Measurements from ENCODE around the gene ACBD5. TPM values are rescaled to one million over a fixed set of nuclear protein-coding genes. Genes with fewer than 3 reads are reported as not detected.
A peak's percentile ranks its signal among the peaks of the same experiment; 100 is the strongest.

The ACBD5 gene
- total RNA-seq, 1 donor, result 24.6 TPM

DNA sequence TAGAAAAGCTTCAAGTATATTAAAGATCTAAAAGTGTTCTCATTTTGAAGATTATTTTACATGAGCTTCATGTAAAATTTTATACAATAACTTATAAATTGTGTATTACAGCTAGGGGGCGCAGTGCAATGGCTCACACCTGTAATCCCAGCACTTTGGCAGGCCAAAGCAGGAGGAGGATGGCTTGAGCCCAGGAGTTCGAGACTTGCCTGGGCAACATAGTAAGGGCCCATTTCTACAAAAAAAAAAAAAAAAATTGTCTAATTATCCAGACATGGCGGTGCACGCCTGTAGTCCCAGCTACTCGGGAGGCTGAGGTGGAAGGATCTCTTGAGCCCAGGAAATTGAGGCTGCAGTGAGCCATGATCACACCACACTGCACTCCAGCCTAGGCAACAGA is 16.6 kb downstream of the ACBD5 start:
- H3K4me3 ChIP-seq (ENCODE audit: low read depth, low read length), result no peak overlapping the region
- TF ChIP-seq, protein P1, sequence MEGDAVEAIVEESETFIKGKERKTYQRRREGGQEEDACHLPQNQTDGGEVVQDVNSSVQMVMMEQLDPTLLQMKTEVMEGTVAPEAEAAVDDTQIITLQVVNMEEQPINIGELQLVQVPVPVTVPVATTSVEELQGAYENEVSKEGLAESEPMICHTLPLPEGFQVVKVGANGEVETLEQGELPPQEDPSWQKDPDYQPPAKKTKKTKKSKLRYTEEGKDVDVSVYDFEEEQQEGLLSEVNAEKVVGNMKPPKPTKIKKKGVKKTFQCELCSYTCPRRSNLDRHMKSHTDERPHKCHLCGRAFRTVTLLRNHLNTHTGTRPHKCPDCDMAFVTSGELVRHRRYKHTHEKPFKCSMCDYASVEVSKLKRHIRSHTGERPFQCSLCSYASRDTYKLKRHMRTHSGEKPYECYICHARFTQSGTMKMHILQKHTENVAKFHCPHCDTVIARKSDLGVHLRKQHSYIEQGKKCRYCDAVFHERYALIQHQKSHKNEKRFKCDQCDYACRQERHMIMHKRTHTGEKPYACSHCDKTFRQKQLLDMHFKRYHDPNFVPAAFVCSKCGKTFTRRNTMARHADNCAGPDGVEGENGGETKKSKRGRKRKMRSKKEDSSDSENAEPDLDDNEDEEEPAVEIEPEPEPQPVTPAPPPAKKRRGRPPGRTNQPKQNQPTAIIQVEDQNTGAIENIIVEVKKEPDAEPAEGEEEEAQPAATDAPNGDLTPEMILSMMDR (IDR thresholded peaks at IDR 0.05; ENCODE audit: insufficient read depth, low read depth, low read length), result peak; percentile 50
- peak; percentile 45 for DNase-seq (ENCODE audit: low read depth)

DNA sequence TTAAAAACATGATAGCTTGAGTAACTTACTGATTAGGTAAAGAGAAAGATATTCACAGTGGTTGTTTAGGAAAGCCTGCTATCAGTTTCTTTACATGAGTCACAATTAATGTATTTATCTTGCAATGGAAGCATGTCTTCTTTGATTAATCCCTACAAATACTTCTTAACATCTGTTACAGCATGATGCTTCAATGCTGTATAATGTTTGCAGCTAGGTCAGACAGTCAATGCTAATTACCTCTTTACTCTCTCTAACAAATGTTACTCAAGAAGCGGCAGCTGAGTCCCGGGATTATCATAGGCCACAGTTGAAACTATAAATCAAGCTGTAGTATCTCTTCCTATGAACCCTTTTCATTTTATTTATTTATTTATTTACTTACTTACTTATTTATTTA is 33.2 kb downstream of the ACBD5 start:
- DNase-seq (ENCODE audit: low read depth), result peak; percentile 9
- TF ChIP-seq, protein P1 (IDR thresholded peaks at IDR 0.05; ENCODE audit: insufficient read depth, low read depth, low read length), result no peak
- H3K4me3 ChIP-seq (ENCODE audit: low read depth, low read length), result no peak overlapping the region

DNA sequence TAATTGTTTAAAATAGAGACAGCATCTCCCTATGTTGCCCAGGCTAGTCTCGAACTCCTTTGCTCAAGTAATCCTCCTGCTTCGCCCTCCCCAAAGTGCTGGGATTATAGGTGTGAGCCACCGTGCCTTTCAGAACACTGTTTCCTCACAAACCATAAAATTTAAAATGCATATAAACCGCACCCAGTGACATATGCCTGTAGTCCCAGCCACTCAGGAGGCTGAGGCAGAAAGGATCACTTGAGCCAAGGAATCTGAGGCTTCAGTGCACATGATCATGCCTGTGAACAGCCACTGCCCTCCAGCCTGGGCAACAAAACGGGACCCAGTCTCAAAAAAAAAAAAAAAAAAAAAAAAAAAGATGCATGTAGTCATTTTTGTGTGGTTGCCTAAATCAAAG is 36.8 kb downstream of the ACBD5 start:
- TF ChIP-seq, protein P1 (IDR thresholded peaks at IDR 0.05; ENCODE audit: insufficient read depth, low read depth, low read length), result no peak
- H3K4me3 ChIP-seq (ENCODE audit: low read depth, low read length), result no peak overlapping the region
- no peak for DNase-seq (ENCODE audit: low read depth)

DNA sequence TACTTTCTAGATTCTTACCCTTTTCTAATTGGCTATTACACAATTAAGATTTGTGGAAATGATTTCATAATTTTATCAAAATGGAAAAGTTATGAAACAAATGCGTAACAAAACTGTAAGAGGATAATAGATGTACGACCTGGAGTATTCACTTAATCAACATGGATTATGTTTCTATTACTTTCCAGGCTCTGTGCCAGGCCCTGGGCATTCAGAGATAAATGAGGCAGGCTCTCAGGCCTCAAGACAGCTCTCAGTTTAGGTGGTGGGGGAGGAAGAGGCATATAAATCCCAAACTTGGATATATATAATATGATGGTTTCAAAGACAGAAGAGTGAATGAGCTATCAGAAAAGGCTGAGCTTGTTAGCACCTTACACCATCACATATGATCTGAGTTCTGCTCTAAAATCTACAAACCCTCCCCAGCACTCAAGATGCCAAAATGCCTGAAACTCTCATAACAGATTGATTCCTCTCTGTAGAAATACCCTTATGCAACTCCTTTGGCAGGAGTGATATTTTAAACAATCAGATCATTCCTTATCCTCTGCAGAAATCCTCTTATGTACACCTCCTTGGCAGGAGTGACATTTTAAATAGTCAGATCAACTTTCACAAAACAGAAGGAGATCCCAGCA is 42.5 kb downstream of the ACBD5 start:
- no peak overlapping the region for H3K4me3 ChIP-seq (ENCODE audit: low read depth, low read length)
- TF ChIP-seq, protein P1 (IDR thresholded peaks at IDR 0.05; ENCODE audit: insufficient read depth, low read depth, low read length), result no peak
- DNase-seq (ENCODE audit: low read depth), result peak; percentile 4

DNA sequence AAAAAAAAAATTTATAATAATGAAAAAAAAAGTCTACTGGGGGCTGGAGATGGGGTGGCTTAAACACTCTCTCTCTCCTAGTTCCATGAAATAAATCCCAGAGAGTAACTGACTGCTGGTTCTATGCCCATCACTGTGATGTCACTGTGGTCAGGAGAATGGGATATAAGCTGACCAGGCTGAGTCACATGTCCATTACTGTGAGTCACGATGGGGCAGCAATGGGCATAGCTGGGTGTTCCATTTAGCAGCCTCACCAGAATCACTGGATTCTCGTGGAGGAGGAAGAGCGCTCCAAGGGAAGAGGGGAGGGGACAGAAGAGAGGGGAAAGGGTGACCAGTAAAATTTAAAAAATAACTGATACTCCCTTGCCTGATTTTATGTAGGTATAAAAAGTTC is 48.3 kb downstream of the ACBD5 start:
- H3K4me3 ChIP-seq (ENCODE audit: low read depth, low read length), result no peak overlapping the region
- peak; percentile 86 for DNase-seq (ENCODE audit: low read depth)
- TF ChIP-seq, protein P1 (IDR thresholded peaks at IDR 0.05; ENCODE audit: insufficient read depth, low read depth, low read length), result no peak

DNA sequence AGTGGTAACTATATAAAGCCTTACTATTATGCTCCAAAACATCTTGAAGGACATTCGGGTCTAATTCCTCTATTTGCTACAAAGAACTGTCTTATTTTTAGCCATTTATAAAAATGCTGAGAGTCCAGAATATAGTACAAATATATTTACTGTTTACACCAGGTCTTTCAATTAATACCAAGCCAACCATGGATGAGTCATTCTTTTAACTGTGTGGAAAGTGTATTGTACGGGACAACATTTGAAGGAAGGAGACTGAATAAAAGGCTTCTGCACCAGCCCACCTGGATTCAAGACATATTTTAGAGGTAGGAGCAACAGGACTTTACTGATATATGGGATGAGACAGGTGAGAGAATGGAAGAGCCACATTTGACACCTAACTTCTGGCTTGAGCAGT is 50.1 kb downstream of the ACBD5 start:
- TF ChIP-seq, protein P1 (IDR thresholded peaks at IDR 0.05; ENCODE audit: insufficient read depth, low read depth, low read length), result no peak
- H3K4me3 ChIP-seq (ENCODE audit: low read depth, low read length), result no peak overlapping the region
- DNase-seq (ENCODE audit: low read depth), result peak; percentile 18

DNA sequence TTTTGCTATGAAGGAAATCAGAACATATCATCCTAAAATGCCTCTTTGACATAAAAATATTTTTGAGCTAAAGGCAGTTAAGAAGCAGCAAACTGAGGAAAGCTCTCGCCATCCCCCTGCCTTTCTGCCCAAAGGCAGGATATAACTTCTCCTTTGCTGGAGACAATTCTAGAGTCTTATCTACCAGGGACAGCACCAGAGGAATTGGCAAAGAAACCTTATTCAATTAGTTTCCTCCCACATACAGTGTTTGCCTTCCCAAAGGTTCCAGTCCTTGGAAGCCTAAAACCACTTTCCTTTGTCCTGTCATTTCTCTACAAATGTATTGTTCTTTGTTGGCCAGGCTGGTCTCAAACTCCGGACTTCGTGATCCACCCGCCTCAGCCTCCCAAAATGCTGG is 51.7 kb downstream of the ACBD5 start:
- TF ChIP-seq, protein P1 (IDR thresholded peaks at IDR 0.05; ENCODE audit: insufficient read depth, low read depth, low read length), result no peak
- H3K4me3 ChIP-seq (ENCODE audit: low read depth, low read length), result no peak overlapping the region
- no peak for DNase-seq (ENCODE audit: low read depth)

Measured in fibroblast of villous mesenchyme (primary cell).